Measurements from ENCODE around the gene TMEM176A.

TMEM176A gene

GRCh38 chr7:150820148-150820547, 19.6 kb downstream of the TMEM176A start:
- DNase-seq, result no peak

- no peak for DNase-seq
Measured at GRCh38 chr7:150820578-150821198, 20.1 kb downstream of the TMEM176A start.

- DNase-seq, result no peak
Measured at GRCh38 chr7:150823043-150823442, 22.5 kb downstream of the TMEM176A start.

- no peak for DNase-seq
Measured at GRCh38 chr7:150823484-150824126, 23.0 kb downstream of the TMEM176A start.

- no peak for DNase-seq
Measured at GRCh38 chr7:150824379-150825177, 24.0 kb downstream of the TMEM176A start.

GRCh38 chr7:150826061-150826849, 25.7 kb downstream of the TMEM176A start:
- no peak for DNase-seq

- no peak for DNase-seq
Measured at GRCh38 chr7:150828384-150828783, 27.8 kb downstream of the TMEM176A start.

GRCh38 chr7:150829426-150829825, 28.9 kb downstream of the TMEM176A start:
- DNase-seq, result no peak

GRCh38 chr7:150830937-150831336, 30.4 kb downstream of the TMEM176A start:
- DNase-seq, result no peak

GRCh38 chr7:150831851-150832250, 31.3 kb downstream of the TMEM176A start:
- DNase-seq, result no peak

GRCh38 chr7:150835019-150835418, 34.5 kb downstream of the TMEM176A start:
- no peak for DNase-seq

- no peak for DNase-seq
Measured at GRCh38 chr7:150835702-150836280, 35.2 kb downstream of the TMEM176A start.

- no peak for DNase-seq
Measured at GRCh38 chr7:150838965-150839650, 38.5 kb downstream of the TMEM176A start.

- DNase-seq, result no peak
Measured at GRCh38 chr7:150842018-150842417, 41.4 kb downstream of the TMEM176A start.

GRCh38 chr7:150842716-150843115, 42.1 kb downstream of the TMEM176A start:
- no peak for DNase-seq

- no peak for DNase-seq
Measured at GRCh38 chr7:150845421-150845861, 44.9 kb downstream of the TMEM176A start.

GRCh38 chr7:150846291-150847115, 45.9 kb downstream of the TMEM176A start:
- no peak for DNase-seq

- DNase-seq, result no peak
Measured at GRCh38 chr7:150847536-150847935, 47.0 kb downstream of the TMEM176A start.

GRCh38 chr7:150848111-150848510, 47.5 kb downstream of the TMEM176A start:
- no peak for DNase-seq

GRCh38 chr7:150848561-150849115, 48.1 kb downstream of the TMEM176A start:
- no peak for DNase-seq
